Measurements from ENCODE around the gene APCDD1L.

Gene APCDD1L

GRCh38 chr20:58486207-58486606 lies 29.0 kb downstream of the APCDD1L start:
- TF ChIP-seq REST (IDR thresholded peaks at IDR 0.05; ENCODE audit: low read depth), result no peak
- no peak for TF ChIP-seq CREB1 (IDR thresholded peaks at IDR 0.05; ENCODE audit: low read depth)
- TF ChIP-seq RAD21 (IDR thresholded peaks at IDR 0.05; ENCODE audit: low read depth), result no peak
- TF ChIP-seq MAX (IDR thresholded peaks at IDR 0.05), result no peak
- TF ChIP-seq EGR1 (IDR thresholded peaks at IDR 0.05), result no peak

GRCh38 chr20:58485393-58485792 lies 29.8 kb downstream of the APCDD1L start:
- TF ChIP-seq YY1 (IDR thresholded peaks at IDR 0.05; ENCODE audit: low read depth), result no peak
- no peak for TF ChIP-seq CREB1 (IDR thresholded peaks at IDR 0.05; ENCODE audit: low read depth)
- no peak for TF ChIP-seq USF1 (IDR thresholded peaks at IDR 0.05)
- no peak for TF ChIP-seq REST (IDR thresholded peaks at IDR 0.05; ENCODE audit: low read depth)
- TF ChIP-seq TAF1 (IDR thresholded peaks at IDR 0.05; ENCODE audit: low read depth), result no peak
- TF ChIP-seq EP300 (IDR thresholded peaks at IDR 0.05; ENCODE audit: borderline replicate concordance), result no peak
- no peak for TF ChIP-seq FOXM1 (IDR thresholded peaks at IDR 0.05; ENCODE audit: borderline replicate concordance, low read depth)
- TF ChIP-seq TCF12 (IDR thresholded peaks at IDR 0.05; ENCODE audit: low read depth), result no peak
- no peak for TF ChIP-seq CEBPB (IDR thresholded peaks at IDR 0.05)

- TF ChIP-seq EGR1 (IDR thresholded peaks at IDR 0.05) (no peak), TEAD4 (IDR thresholded peaks at IDR 0.05) (no peak), TAF1 (IDR thresholded peaks at IDR 0.05; ENCODE audit: low read depth) (no peak), CEBPB (IDR thresholded peaks at IDR 0.05) (no peak), CREB1 (IDR thresholded peaks at IDR 0.05; ENCODE audit: low read depth) (no peak), REST (IDR thresholded peaks at IDR 0.05; ENCODE audit: low read depth) (no peak), NFIC (IDR thresholded peaks at IDR 0.05) (no peak), TCF12 (IDR thresholded peaks at IDR 0.05; ENCODE audit: low read depth) (no peak), YY1 (IDR thresholded peaks at IDR 0.05; ENCODE audit: low read depth) (no peak)
Observed at GRCh38 chr20:58483470-58483869, 31.7 kb downstream of the APCDD1L start.

GRCh38 chr20:58483051-58483450 lies 32.1 kb downstream of the APCDD1L start:
- TF ChIP-seq TCF12 (IDR thresholded peaks at IDR 0.05; ENCODE audit: low read depth) (no peak), USF1 (IDR thresholded peaks at IDR 0.05) (no peak), TEAD4 (IDR thresholded peaks at IDR 0.05) (no peak), ZBTB7A (IDR thresholded peaks at IDR 0.05; ENCODE audit: low read depth) (no peak), EP300 (IDR thresholded peaks at IDR 0.05; ENCODE audit: borderline replicate concordance) (no peak), CREB1 (IDR thresholded peaks at IDR 0.05; ENCODE audit: low read depth) (no peak), RAD21 (IDR thresholded peaks at IDR 0.05; ENCODE audit: low read depth) (no peak), MAX (IDR thresholded peaks at IDR 0.05) (no peak), YY1 (IDR thresholded peaks at IDR 0.05; ENCODE audit: low read depth) (no peak), TAF1 (IDR thresholded peaks at IDR 0.05; ENCODE audit: low read depth) (no peak), FOXM1 (IDR thresholded peaks at IDR 0.05; ENCODE audit: borderline replicate concordance, low read depth) (no peak), EGR1 (IDR thresholded peaks at IDR 0.05) (no peak)

GRCh38 chr20:58482416-58482815 lies 32.8 kb downstream of the APCDD1L start:
- TF ChIP-seq ZBTB7A (IDR thresholded peaks at IDR 0.05; ENCODE audit: low read depth) (no peak), YY1 (IDR thresholded peaks at IDR 0.05; ENCODE audit: low read depth) (no peak), TEAD4 (IDR thresholded peaks at IDR 0.05) (no peak), EGR1 (IDR thresholded peaks at IDR 0.05) (no peak)

Data from Ishikawa (cell line).